Prostate gland (tissue), 2 donors: Measurements from ENCODE around the gene RAB20.

Experiments used
- POLR2A ChIP-seq: fragments of 450-650 bp; IDR thresholded peaks from one replicate; pipeline ENCODE4 v1.6.1; 2016; ENCODE audit warnings: antibody characterized with exemption, mild to moderate bottlenecking
- POLR2AphosphoS5 ChIP-seq: sonication (generic); formaldehyde crosslinking; IDR thresholded peaks from one replicate; pipeline ENCODE4 v1.6.1; 2017; ENCODE audit warnings: antibody characterized with exemption
- TF ChIP-seq, protein P1 (sequence below), 4 experiments: fragments of 200-600 bp in 2 of 4; fragments of 450-650 bp in 2 of 4; sonication (generic) in 2 of 4; IDR thresholded peaks; 1 replicate in 3 of 4; 2 replicates in 1 of 4; pipeline ENCODE4 v1.5.1; 2016 to 2019; ENCODE audit warnings: antibody characterized with exemption in 4 of 4, mild to moderate bottlenecking in 2 of 4, moderate library complexity in 2 of 4

- TF ChIP-seq, protein P1, sequence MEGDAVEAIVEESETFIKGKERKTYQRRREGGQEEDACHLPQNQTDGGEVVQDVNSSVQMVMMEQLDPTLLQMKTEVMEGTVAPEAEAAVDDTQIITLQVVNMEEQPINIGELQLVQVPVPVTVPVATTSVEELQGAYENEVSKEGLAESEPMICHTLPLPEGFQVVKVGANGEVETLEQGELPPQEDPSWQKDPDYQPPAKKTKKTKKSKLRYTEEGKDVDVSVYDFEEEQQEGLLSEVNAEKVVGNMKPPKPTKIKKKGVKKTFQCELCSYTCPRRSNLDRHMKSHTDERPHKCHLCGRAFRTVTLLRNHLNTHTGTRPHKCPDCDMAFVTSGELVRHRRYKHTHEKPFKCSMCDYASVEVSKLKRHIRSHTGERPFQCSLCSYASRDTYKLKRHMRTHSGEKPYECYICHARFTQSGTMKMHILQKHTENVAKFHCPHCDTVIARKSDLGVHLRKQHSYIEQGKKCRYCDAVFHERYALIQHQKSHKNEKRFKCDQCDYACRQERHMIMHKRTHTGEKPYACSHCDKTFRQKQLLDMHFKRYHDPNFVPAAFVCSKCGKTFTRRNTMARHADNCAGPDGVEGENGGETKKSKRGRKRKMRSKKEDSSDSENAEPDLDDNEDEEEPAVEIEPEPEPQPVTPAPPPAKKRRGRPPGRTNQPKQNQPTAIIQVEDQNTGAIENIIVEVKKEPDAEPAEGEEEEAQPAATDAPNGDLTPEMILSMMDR (IDR thresholded peaks at IDR 0.05), result no peak
- TF ChIP-seq POLR2A, result no peak
- no peak for TF ChIP-seq POLR2AphosphoS5
These were observed 32.6 kb downstream of the RAB20 start for GRCh38 chr13:110528911-110529310.
